D341Med (cell line): ENCODE measurements around the gene PTPN14.

Experiments used
- DNase-seq: peaks from one replicate; pipeline ENCODE4 v3.0.0; 2012; ENCODE audit warnings: low spot score

Gene PTPN14

GRCh38 chr1:214330715-214331114 lies 220.7 kb downstream of the PTPN14 start:
- no peak for DNase-seq

DNA sequence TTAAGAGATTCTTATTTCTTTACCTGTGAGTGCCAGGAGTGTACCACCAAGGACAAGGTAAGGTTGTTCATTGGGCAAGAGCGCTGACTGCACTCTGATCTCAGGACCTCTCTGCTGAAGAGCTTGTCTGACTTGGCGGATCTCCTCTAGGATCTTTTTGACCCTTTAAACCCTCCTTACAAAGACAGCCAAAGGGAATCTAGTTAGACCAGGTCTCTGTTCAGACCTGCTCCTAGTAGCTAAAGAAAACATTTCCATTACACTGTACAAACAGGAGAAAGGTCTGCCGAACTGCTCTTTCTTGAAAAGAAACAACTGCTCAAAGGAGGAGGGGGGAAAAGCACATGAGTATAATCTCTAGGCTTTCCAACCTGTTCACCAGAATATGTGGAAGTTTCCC lies 221.2 kb downstream of the PTPN14 start:
- DNase-seq = no peak

GRCh38 chr1:214329470-214330220 lies 221.8 kb downstream of the PTPN14 start:
- DNase-seq = no peak

DNA sequence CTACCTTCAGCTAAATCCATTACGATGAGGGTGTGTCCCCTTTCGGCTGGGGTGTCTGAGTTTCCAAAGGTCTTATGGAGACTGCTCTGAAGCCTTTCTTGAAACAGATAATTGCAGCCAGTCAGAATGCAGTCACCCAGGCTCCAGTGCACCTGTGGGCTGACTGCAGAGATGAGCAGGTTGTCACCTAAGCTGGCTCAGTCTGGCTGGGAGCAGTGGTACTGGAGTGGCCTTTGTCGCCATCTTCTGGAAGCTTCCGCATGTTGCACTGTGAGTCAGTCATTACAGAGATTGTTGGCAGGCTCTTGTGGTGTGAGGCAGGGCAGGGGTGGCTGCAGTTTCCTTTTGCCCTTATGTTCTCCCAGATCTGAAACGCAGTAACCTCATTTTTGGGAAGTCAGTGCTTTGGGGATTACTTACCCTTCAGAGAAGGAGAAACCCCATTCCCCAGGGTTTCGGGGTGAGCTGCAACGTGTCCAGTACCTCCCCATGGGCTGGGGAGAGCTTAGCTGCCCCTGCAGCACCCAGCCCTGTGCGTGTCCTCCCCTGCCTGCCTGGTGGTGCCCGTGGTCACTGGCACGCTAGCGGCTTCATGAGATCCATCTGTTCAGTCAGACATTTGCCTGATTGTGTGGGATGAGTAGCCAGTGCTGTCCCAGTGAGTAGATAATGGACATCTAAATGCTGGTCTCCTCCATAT lies 222.5 kb downstream of the PTPN14 start:
- DNase-seq = peak; percentile 87

GRCh38 chr1:214327514-214327913 lies 223.9 kb downstream of the PTPN14 start:
- DNase-seq = no peak

GRCh38 chr1:214326406-214326805 lies 225.0 kb downstream of the PTPN14 start:
- DNase-seq = no peak

GRCh38 chr1:214324896-214325800 lies 226.3 kb downstream of the PTPN14 start:
- DNase-seq = no peak

GRCh38 chr1:214321705-214322453 lies 229.5 kb downstream of the PTPN14 start:
- DNase-seq = no peak

DNA sequence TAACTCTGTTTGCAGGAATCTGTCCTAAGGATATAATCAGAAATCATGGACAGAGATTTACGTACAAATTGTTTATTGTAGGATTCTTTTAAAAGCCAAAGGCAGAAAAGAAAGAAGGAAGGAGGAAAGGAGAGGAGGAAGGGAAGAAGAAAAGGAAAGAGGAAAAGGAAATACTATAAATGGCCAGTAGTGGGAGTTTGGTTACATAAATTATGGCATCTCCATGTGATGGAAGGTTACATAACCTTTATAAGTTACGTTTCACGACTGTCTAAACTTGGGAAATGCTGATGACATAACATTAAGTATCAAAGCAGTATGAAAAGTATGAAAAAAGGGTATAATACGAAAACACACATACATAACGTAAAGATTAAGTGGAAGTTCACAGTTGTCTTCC lies 231.5 kb downstream of the PTPN14 start:
- no peak for DNase-seq

DNA sequence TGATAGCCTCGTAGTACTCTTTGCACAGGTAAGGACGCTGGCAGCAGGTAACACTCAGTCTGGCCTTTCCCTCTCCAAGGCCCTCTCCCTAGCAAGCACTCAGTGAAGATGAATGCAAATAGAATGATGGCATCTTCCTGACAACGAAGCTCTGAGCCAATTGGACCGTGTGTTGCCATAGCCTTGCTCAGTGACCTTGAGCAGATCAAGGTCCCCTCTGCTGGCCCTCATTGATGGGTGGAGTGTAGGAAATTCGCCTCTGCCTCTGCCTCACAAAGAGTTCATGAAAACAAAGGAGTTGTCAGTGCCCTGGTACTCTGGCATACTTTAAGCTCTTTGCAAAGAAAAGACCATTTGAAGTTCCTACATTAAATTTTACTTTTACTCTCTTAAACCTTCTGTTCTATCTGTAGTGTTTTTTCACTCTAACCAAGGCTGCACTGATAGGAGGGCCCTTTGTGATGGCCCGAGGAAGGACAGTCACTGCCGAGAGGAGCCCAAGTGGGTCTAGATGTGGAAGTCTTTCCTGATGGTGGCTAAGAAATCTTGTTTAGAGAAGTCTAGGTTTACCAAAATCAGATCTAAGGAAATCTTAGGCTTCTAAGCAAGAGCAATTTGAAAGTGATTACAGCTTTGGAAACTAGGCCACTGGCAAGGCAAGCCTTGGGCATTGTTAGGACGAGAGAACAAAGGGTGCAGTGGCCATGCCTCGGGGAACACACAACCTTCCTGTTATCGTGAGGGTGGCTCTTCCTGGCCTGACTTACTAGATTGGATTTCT lies 232.3 kb downstream of the PTPN14 start:
- DNase-seq = no peak

DNA sequence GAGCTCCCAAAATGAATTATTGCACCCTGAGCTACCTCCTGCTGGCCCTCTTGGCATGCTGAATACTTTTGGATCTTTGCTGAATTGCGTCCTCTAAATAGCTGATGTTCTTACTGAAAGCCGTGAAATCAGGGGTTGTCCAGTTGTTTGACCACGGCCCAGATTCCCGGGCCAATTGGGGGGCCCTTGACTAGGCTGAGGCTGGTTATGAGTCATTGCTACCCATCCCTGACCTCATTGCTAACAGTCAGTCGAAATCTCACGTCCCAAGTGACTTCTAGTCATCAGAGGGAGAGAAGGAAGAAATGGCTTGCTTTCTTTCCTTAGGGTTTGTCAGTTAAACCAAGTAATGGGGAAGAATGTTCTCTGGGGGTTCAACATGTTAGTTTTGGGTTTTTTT lies 233.0 kb downstream of the PTPN14 start:
- no peak for DNase-seq

GRCh38 chr1:214317734-214318133 lies 233.7 kb downstream of the PTPN14 start:
- DNase-seq = no peak

- DNase-seq = no peak
Measured at GRCh38 chr1:214317300-214317699, 234.1 kb downstream of the PTPN14 start.

GRCh38 chr1:214316593-214316992 lies 234.8 kb downstream of the PTPN14 start:
- no peak for DNase-seq

- DNase-seq = no peak
Measured at GRCh38 chr1:214314178-214314843, 237.1 kb downstream of the PTPN14 start.

- DNase-seq = no peak
Measured at GRCh38 chr1:214312530-214313051, 238.8 kb downstream of the PTPN14 start.

- DNase-seq = peak; percentile 63
Measured at GRCh38 chr1:214310777-214311690, 240.4 kb downstream of the PTPN14 start.

GRCh38 chr1:214310010-214310409 lies 241.4 kb downstream of the PTPN14 start:
- DNase-seq = no peak

GRCh38 chr1:214306269-214306668 lies 245.1 kb downstream of the PTPN14 start:
- no peak for DNase-seq
